HG03060 (cell line): Measurements from ENCODE around the gene MS4A4E.
"Not testable (repeated sequence)": the region's sequence is repeated elsewhere in the genome, so short reads cannot be mapped to it uniquely, and the experiment has no call there.

Experiments used
- ATAC-seq: cut with Tn5 transposase; IDR thresholded peaks from one replicate; pipeline ENCODE4 v1.9.1; 2021; ENCODE audit warnings: low read depth, moderate number of reproducible peaks; ENCODE audit not compliant: unreplicated experiment

Gene MS4A4E

GRCh38 chr11:60242740-60243239 is at the start of gene MS4A4E:
MS4A4E (minus strand) TSS chr11:60243137; CDS start chr11:60230055, 13,082 bp downstream.
- ATAC-seq, result no peak

DNA sequence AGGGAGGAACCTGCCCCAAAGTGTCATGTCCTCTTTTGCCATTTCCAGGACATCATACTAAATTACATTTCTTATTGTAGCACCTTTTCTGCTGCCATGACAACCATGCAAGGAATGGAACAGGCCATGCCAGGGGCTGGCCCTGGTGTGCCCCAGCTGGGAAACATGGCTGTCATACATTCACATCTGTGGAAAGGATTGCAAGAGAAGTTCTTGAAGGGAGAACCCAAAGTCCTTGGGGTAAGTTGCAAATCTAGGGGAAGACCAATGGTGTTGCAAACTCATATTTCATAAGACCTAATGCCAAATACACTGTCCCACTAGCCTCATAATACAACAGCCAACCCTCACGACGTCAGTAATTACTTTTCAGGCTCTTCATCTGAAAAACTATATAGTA is 49.2 kb upstream of the MS4A4E start:
- no peak for ATAC-seq

GRCh38 chr11:60288531-60288930 is 45.6 kb upstream of the MS4A4E start:
- ATAC-seq, result no peak

DNA sequence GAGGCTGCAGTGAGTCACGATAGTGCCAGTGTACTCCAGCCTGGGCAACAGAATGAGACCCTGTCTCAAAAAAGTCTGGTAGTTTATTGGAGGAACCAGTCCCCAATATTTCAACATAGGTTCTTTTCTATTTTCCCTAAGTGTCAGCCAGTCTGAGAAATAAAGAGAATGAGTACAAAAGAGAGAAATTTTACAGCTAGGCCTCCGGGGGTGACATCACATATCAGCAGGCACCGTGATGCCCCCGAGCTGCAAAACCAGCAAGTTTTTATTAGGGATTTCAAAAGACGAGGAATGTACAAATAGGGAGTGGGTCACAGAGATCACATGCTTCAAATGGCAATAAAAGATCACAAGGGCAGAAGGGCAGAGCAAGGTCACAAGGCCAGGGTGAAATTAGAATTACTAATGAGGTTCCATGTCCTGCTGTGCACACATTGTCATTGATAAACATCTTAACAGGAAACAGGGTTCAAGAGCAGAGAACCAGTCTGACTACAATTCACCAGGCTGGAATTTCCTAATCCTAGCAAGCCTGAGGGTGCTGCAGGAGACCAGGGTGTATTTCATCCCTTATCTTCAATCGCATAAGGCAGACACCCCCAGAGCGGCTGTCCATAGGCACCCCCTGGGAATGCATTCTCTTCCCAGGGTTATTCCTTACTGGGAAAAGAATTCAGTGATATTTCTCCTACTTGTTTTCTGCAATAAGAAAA is 42.6 kb upstream of the MS4A4E start:
- ATAC-seq, result not testable (repeated sequence)

GRCh38 chr11:60282286-60282685 is 39.3 kb upstream of the MS4A4E start:
- no peak for ATAC-seq

DNA sequence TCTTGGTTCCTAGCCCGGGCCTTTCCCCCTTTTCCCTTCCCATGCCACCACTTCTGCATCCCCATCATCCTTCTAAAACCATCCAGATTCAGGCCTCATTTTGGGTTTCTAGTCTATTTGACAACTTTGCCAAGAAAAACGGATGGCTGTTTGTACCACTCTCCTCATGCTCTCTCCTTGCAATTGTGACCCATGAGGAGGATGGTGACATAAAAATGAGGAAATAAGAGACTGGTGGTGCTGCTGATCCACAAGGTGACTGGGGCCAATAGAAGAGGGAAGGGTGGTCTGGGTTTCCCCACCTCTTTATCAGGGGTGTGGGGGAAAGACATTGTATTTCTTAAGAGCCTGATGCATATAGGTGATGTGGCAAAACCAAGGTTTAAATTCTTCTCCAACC is 38.5 kb upstream of the MS4A4E start:
- ATAC-seq, result no peak

- no peak for ATAC-seq
Measured at GRCh38 chr11:60280412-60280811, 37.5 kb upstream of the MS4A4E start, which contains the start of gene MS4A4A. MS4A4A (plus strand) TSS chr11:60280666; CDS start chr11:60280676, 10 bp downstream.

DNA sequence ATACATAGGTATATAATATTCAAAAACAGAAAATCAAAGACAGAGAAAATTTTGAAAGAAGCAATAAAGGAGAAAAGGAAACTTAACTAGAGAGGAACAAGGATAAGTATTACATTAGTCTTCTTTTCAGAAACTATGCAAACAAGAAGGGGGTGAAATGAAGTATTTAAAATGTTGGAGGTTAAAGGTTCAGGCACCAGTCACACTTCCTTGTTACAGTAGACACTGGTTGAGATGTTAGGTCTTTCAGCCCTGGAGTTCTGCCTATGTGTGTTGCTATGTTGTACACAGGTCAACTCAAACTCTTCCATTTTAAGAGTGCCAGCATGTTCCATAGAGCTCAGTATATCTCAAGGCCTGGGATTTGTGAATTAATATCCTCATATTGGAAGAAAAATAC is 31.5 kb upstream of the MS4A4E start:
- ATAC-seq, result no peak

DNA sequence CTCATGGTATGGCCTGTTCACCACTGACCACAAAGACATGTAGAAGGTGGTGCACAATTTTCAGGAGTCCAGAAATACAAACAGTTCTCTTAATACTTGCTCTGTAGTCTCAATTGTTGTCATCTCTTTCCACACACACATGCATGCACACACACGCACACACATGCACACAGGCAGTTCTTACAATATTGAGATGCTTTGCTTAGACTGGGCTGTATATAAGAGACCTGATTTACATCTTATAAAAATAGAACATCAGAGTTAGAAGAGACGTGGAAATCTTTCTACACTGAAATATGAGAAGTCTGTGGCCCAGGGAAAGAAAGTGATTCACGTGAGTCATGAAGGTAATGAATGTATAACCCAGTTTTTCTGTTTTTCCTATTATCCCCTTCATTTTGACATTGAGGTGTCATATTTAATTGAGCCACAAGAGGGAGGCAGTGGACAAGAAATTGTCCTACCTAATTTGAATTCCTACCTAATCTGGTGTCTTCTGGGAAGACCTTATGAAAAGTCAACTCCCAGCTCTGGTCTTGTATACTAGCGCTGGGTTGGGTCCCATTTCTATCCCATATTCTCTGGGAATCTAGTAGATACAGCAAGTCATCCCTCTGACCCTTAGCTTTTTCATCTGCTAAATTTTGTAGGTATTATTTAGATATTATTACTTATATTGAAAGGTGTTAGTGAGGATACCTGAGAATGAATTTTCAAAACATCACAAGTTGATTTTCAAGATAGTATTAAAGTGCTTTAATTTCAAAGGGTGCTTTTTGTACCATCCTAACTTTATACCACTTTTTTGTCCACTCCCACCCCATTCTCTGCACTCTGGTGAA is 22.7 kb upstream of the MS4A4E start:
- no peak for ATAC-seq

GRCh38 chr11:60264644-60265043 is 21.7 kb upstream of the MS4A4E start:
- ATAC-seq, result no peak

GRCh38 chr11:60263402-60263801 is 20.5 kb upstream of the MS4A4E start:
- no peak for ATAC-seq

GRCh38 chr11:60261014-60261413 is 18.1 kb upstream of the MS4A4E start:
- ATAC-seq, result no peak

DNA sequence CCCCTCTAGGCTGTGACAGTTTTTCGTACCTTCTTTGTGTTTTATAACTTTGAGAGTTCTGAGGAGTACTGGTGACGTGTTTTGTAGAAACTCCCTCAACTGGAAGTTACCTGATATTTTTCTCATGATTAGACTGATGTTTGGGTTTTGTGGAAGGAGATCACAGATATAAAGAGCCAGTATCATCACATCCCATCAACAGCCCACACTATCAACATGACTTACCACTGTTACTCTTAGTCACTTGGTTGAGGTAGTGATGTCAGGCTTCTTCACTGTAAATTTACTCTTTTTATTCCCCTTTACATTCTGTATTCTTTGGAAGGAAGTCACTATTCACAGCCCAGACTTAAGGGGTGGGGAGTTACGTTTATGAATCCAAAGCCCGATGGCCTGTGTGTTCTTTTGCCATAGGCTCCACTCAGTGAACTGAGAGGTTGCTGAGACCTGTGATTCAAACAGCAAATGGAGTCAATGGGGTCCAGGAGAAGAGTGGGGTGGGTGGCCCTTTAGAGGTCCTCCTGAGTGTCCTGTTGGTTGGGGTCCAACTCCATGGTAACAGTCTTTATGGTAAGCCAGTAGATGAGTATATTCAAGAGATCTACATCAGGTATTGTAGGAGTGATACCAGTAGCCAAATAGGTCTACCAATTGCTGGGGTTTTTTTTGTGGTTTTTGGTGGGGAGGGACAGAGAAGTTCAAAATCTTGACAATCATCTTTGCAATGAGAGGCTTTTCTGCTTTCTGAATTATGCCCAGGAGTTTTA is 15.2 kb upstream of the MS4A4E start:
- ATAC-seq, result no peak

DNA sequence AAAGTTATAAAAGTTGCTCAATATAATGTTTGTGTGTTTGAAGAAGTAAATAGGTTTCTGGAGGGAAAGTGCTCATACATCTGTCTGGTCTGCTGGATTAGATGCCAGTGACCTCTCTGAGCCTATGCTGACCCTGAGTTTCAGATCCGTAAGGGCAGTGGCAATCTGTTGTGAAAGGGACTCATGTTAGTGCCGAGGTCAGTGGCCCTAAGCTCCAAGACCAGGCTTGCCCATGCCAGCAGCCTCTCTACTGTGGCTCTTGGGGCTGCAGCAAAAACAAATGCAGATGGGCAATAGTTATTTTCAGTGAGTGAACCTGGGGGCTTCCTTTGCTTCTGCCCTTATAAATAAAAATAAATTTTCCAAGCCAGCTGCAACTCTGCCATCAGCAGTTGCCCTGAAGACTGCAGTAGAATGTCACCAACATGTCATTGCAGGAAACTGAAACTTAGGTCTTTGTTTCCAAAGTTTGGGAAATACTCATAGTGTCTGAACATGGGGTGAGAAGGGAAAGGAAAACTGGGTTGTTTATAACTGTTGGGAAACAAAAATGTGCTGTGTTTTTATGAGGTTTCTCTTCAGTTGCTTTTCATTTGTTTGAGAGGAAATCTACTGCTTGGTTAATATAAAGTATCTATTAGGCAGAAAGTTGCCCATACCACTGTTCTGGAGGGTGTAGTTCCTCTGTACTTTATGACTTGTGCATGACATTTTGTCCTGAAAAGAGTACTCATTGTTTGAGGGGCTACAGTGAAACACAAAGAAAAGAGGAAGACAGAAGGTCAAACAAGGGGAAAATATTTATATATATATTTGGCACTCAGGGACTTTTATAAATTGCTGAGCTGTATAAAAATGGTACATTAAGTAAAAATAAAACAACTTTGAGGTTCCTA is 9.5 kb upstream of the MS4A4E start:
- no peak for ATAC-seq

DNA sequence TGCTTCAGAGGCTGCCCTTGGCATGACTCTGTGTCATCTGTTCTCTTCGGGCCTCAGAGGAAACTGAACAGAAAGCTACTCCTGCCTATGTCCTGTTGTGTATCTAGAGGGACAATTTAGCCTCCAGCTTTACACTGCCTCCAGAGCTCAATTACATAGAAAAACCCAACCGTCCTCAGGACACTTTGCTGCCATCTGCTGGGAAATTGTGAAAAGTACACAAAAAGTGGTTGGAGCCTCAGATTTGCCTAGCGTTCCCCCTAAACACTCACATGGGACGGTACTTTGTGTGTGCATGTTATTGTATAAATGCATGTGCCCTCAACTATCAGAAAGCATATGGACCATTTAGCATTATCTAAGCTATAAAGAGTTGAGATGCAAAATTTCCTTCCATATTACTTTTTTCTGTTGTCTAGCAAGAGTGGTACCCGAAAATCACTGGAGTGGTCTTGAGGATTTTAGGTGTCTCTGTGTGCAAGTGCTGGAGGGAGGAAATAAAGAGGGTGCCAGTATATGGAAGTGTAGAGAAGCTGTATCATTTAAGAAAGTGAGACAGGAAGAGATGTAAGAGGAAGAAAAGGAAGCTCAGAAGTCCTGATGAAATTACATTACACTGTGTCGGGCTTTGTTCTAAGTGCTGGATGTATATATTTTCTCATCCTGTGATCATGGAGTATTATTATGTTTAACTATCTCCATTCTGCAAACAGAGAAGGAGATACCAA is 8.7 kb upstream of the MS4A4E start:
- no peak for ATAC-seq

- no peak for ATAC-seq
Measured at GRCh38 chr11:60241786-60242185, 1.2 kb downstream of the MS4A4E start.

- ATAC-seq, result no peak
Measured at GRCh38 chr11:60240662-60241061, 2.3 kb downstream of the MS4A4E start.

DNA sequence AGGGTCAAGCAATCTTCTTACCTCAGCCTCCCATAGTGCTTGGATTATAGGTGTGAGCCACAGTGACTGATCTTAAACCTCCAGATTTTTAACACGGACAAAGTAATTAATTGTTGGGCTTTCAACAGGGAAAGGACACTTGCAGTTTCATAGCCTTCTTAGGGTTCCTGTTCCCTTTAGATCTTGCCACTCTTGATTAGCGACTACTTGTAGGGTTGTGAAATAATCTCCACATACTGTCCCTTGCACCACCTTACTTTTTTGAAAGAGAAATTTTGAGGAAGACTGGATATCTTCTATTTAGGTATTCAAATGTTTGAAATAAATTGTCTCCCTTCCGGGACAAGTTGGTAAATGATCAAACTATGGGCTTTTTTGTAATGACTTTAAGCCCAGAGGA is 7.6 kb downstream of the MS4A4E start:
- ATAC-seq, result no peak

DNA sequence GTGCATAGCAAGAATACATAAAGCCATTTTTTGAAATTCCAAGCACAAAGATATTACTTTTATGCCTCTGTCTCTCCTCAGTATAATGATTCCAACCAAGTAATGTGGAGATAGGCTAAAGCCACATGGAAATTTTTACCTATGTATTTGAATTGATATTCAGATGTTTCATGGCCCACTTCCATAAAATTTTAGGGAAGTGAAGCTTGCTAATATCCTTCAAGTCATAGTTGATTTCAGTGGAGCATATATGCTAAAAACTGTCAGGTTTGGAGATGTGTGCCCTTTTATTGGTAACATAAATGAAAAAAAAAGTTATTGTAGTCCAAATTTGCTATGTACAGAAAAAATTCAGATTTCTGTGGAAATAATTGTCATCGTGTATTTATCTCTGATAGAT is 12.3 kb downstream of the MS4A4E start:
- ATAC-seq, result no peak
